GM18526 (cell line): ENCODE data around the gene TAPBPL.

Experiments
- POLR2A ChIP-seq: IDR thresholded peaks from 3 replicates; pipeline ENCODE4 v1.6.1; 2011; ENCODE audit not compliant: insufficient read length; ENCODE audit errors: extremely low read depth

TAPBPL gene

GRCh38 chr12:6469609-6470374, 17.9 kb downstream of the TAPBPL start:
- no peak for TF ChIP-seq POLR2A

DNA sequence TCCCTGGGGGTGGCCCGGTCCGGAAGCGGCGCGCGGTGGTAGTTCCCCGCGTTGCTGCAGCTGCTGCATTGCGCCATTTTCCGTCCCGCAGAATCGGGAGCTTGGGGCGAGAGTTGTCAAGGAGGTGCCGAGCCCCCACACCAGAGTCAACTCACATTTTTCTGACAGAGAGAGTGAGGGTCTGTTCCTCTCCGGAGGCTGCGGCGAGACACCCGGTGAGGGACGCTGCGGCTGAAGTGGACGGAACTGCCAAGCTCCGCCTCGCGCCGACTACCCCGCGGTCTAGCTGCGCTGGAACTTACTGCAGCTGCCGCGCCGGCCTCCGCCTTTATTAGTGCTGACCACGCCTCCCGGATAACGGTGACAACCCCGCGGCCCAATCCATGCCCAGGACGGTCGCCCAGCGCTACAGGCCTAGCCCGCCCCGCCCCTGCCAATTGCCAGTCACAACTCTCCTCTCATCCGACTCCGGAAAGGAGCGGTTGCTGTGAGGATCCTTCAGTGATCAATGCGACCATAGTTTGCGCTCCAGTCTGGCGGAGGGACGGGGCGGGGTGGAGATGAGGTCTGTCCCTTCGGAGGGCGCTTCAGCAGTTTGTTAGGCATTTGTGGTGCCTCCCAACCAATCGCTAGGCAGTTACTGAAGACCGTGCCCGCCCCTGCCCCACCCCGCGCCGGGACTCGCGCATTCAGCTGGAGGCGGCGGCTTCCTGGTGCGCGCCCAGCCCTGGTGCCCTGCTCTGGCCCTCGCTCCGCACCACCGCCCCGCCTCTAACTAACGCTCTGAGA, 18.7 kb downstream of the TAPBPL start, which contains the start of gene VAMP1:
Gene VAMP1, minus strand, starts transcription at position 303 of the 789 bp plus-strand sequence. Its CDS starts 146 bp downstream, at position 157.
- TF ChIP-seq POLR2A = peak; percentile 100

DNA sequence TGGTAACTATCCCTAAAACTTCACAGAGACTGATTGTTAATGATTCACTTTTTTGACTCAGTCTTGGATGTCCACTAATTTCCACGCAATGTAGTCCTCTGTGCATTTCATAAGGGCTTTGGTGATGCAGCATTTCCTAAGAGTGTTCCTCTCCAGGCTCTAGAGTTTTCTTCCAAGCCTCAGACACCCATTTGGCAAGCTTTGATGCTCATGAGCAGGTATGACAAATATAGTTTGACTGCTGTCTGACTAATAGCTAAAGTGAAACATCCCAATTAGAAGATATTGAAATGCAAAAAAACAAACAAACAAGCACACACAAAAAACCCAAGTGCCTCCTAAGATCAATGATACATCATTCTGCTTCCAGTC, 20.1 kb downstream of the TAPBPL start:
- TF ChIP-seq POLR2A = no peak

DNA sequence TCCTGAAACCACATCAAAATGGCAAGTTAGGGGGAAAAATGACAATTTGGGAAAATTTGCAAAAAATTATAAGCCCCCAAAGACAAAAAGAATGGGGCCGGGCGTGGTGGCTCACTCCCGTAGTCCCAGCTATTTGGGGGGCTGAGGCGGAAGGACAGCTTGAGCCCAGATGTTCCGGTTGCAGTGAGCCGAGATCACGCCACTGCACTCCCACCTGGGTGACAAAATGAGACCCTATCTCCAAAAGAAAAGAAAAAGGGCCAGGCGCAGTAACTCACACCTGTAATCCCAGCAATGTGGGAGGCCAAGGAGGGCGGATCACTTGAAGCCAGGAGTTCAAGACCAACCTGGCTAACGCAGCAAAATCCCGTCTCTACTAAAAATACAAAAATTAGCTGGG, 20.6 kb downstream of the TAPBPL start:
- TF ChIP-seq POLR2A = no peak

- TF ChIP-seq POLR2A = no peak
These were observed 24.6 kb downstream of the TAPBPL start for GRCh38 chr12:6476489-6476888.

- no peak for TF ChIP-seq POLR2A
These were observed 26.6 kb downstream of the TAPBPL start for GRCh38 chr12:6478416-6478815.

DNA sequence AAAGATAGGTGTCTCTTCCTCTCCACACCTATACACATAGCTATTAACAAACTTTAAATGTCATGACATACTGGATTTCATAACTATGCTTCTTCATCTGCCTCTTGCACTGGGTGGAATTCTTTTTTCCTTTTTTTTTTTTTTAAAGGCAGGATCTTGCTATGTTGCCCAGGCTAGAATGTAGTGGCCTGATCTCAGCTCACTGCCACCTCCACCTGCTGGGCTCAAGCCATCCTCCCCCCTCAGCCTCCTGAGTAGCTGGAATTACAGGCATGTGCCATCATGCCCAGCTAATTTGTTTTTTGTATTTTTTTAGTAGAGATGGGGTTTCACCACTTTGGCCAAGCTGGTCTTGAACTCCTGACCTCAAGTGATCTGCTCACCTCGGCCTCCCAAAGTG, 36.4 kb downstream of the TAPBPL start:
- no peak for TF ChIP-seq POLR2A

GRCh38 chr12:6489449-6489848, 37.6 kb downstream of the TAPBPL start:
- no peak for TF ChIP-seq POLR2A

GRCh38 chr12:6492838-6493496, 41.1 kb downstream of the TAPBPL start, which contains the start of gene MRPL51:
Gene MRPL51 (minus strand): TSS chr12:6493262. CDS start chr12:6493136, 126 bp downstream.
- peak; percentile 93 for TF ChIP-seq POLR2A

DNA sequence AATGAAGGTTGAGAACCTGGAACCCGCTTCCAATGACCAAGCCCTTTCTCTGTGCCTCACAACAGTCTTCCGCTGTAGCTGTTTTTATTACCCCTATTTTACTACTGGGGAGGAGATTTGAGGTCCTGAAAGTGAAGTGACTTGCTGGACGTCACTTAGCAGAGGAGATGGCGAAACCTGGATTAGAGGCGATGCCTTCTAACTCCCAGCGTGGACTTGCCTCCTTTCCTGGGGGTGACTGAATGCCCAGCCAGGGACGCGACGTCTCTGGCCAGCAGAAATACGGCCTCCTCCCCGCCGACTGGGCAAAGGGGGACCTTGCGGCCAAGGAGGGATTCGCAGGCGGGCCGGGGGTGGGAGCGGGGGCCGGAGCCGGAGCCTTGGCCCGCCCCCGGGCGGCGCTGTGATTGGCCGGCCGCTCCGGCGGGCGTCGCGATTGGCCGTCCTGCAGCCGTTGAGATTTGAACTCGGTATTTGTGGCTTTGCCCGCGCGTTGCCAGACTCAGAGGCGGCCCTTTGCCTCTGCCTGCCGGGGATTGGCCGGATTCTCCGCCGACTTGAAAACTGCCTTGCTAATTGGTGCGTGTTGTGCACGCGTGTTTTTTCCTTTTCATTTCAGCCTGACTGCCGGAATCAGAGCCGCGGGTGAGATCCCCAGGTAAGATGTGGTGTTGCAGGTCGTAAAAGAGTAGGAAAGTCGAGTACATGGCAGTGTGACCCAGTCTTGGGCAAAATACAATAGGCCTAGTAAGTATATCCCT, 41.8 kb downstream of the TAPBPL start, which contains the start of gene NCAPD2:
Gene NCAPD2, plus strand, starts transcription at position 606 of the 761 bp plus-strand sequence. CDS start 997 bp downstream, outside the sequence.
- TF ChIP-seq POLR2A = peak; percentile 53

DNA sequence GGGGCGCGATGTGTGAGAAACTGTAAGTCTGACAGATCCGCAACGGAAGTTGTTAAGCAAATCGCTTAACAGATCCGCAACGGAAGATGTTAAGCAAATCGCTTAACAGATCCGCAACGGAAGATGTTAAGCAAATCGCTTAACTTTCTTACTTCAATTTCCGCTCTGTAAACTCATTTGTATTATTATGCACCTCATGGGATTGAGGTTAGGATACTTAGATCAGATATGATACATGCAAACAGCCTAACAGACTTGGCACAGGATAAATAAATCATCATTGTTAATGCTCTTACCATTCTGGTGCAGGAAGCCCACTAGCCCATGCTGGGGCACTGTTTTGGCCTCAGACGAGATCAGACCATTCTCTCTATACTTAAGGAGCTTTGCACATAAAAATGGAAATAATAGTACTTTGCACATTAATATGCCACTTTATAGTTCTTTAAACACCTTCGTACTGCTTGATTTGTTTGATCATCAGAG, 42.5 kb downstream of the TAPBPL start:
- no peak for TF ChIP-seq POLR2A

GRCh38 chr12:6494968-6495367, 43.1 kb downstream of the TAPBPL start:
- no peak for TF ChIP-seq POLR2A

DNA sequence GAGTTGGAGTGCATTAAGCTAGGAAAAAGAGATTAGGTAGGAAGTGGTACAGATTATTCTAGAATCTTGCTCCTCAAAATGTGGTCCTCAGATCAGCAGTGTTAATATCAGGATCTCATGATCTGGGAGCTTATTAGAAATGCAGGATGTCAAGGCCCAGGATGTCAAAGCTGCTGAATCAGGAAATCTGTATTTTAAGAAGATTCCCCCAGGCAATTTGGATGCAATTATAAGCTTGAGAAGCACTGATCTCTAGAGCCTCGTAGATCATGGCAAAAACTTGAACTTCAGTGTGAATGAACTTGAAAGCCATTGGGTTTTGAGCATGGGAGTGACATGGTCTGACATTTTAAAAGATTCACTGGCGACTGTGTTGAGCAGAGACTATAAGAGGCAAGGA, 48.6 kb downstream of the TAPBPL start:
- no peak for TF ChIP-seq POLR2A

- no peak for TF ChIP-seq POLR2A
These were observed 55.5 kb downstream of the TAPBPL start for GRCh38 chr12:6507102-6507998.
